ENCODE results near the gene TTLL10.

TTLL10 gene

GRCh38 chr1:1157914-1158710 is 15.6 kb upstream of the TTLL10 start:
- peak in 1 of 5 experiments; percentile 50 for DNase-seq

GRCh38 chr1:1160281-1160930 is 13.3 kb upstream of the TTLL10 start:
- DNase-seq = no peak

DNA sequence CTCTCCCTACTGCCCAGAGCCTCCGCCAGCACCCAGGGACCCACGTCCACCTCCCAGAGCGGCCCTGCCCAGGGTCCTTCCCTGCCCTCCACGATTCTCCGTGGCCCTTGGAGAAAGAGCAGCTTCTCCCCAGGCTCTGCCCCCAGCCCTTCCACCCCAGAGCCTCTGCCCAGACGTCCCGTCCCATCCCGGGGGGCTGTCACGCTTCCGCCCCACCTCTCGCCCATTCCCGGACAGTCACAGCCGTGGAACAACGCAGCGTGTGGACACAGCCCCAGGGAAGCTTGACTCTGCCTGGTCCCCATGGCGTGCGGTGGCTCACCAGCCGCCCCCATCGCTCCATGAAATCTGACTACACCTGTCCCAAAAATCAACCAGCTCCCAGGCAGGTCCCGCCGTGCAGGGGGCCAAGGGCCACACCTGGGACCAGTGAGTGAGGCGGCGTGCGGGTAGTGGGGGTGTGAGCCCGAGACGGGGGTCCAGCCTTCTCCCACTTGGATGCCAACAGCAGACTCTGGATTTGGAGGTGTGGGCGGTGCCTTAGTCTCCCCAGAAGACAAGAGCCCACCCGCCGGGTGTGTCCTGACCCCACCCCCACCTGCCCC is 12.5 kb upstream of the TTLL10 start:
- DNase-seq = no peak

DNA sequence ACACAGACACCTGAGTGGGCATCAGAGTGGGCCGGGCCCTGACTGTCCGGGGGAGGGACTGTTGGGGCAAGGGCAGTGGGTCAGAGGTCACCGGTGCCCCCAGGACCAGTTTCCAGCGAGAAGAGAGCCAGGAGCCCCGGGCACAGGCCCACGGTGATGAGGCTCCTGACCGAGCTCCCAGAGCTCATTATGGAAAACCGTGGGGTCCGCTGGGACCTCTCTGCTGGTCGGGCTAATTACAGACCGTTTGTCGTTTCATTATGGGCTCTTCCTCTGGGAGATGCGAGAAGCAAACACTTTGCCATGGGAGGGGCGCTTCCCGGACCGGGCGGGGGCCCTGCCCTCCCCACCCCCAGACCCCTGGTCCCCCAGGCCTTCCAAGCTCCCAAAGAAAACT is 12.0 kb upstream of the TTLL10 start:
- DNase-seq = no peak

GRCh38 chr1:1162597-1163537 is 10.8 kb upstream of the TTLL10 start:
- no peak for DNase-seq

DNA sequence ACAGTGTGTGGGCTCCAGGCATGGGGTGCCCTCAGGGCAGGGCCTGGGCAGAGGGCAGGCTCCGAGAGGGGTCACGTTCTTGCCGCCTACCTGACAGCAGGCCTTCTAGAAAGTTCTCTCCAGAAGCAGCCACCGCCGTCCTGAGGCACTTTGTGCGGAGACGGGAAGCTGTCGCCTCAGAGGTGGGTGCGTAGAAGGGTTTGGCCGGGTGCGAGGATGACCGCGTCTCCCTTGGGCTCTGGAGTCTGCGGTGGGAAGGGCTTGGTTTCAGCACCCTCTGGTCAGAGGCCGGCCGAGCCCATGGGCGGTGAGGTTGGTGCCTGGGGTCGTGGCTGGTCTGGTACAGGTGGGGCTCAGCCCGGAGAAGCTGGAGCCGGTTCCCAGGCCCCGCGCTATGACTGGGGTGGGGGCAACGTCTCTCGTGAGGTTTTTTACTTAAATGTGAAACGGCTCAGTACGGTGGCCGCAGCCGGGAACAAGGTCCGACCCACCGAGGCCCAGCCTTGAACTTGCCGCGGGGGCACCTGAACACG is 10.1 kb upstream of the TTLL10 start:
- DNase-seq = no peak

GRCh38 chr1:1164361-1164700 is 9.3 kb upstream of the TTLL10 start:
- no peak for DNase-seq

DNA sequence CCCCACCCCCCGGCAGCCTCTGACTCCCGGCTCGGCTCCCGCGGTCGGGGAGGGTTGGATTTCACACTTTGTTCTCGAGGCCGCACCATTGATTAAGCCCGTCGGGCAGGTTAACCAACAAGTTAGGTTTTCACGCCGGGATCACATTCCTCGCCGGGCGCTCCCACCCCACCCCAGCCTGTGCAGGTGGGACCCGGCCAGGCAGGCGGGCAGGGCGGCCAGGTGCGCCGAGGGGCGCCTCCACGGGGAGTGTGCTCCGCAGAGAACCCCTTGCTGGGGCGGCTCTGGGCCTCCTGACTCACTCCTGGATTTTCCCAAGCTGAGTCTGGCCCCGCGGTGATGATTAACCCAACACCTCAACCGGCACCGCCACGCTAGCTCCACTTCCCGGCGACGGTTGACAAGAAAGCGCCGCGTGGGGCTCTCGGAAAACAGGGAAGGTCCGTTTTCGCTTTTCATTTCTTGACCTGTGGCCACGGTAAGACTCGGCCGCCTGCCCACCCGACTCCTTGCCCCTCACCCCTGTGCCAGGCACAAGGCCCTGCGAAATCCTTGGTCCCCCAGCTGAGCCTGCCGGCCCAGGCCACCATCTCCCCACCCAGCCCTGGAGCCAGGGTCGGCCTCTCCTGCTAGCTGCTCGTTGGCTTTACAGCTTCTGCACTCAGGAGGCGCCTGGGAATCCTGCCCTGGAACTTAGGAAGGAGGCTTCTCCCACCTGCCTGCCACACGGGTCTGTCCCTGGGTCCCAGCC is 8.8 kb upstream of the TTLL10 start:
- DNase-seq = no peak

- no peak for DNase-seq
These were observed 8.2 kb upstream of the TTLL10 start for GRCh38 chr1:1165485-1165884.

DNA sequence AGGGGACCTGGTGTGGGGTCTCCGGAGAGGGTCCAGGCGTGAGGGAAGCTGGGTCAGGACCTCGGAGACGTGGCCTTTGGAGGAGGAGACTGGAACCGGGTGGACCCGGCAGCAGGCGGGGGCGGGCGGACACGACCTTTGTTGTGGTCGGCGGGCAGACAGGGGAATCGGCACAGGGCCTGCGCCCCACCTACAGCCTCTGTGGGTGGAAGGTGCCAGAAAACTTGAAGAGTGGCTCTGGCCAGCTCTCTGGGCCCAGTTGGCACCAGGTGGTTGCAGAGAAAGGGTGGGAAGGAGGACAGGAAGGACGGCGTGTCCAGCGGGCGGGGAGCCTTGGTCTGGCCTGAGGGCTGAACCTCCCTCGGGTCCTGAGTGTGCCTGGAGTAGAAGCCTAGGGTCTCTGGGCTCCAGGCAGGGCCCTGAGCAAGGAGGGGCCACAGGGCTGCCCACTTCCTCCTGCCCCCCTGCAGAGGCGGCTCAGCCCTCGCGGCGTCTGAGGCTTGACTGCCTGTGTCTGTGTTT is 7.7 kb upstream of the TTLL10 start:
- DNase-seq = no peak

- no peak for DNase-seq
These were observed 6.9 kb upstream of the TTLL10 start for GRCh38 chr1:1166642-1167397.

GRCh38 chr1:1167398-1167821 is 6.3 kb upstream of the TTLL10 start:
- no peak for DNase-seq

GRCh38 chr1:1167841-1168450 is 5.7 kb upstream of the TTLL10 start:
- no peak for DNase-seq

GRCh38 chr1:1168451-1169411 is 4.9 kb upstream of the TTLL10 start:
- no peak for DNase-seq

DNA sequence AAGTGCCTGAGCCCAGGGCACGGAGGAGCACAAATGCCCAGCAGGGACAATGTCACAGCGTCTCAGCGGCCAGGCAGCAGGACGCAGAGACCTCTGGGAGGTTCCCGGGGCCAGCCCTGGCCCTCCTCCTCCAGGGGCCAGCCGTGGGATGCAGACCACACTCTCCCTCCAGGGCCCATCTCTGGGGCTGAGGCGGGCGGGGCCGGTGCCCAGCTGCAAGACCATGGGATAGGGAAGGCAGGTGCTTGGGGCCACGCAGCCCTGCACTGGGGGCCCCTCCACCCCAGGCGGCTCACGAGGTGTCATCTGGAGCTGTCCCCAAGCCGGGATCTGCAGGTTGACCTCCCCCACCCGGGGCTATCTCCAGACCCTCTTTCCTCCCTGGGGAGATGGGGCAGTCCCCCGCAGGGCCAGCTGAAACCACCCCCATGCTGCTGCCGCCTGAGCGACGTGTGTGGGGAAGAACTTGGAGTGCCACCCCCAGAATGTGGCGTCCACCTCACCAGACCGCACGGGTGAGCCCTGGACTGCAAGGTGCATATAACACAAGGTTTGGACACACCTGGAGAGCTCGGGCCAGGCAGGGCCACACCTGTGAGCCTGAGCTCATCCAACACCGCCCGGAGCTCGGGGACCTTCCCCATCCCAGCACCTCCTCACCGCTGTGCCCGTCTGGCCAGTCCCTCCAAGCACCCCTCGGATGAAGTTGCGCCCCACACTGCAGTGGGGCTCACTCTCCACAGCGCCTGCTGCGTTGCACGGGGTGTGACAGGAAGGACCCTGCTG is 4.1 kb upstream of the TTLL10 start:
- DNase-seq = no peak

- no peak for DNase-seq
These were observed 3.2 kb upstream of the TTLL10 start for GRCh38 chr1:1170215-1171091.

- peak in 1 of 5 experiments; percentile 6 for DNase-seq
These were observed 2.5 kb upstream of the TTLL10 start for GRCh38 chr1:1171161-1171545.
